ENCODE data around the gene SPEF2.

Gene SPEF2

GRCh38 chr5:35671541-35672295 is 54.1 kb downstream of the SPEF2 start:
- TF ChIP-seq GATA3 (IDR thresholded peaks at IDR 0.05; ENCODE audit: low read depth, low read length) (no peak), GATA2 (IDR thresholded peaks at IDR 0.05; ENCODE audit: low read depth, low read length) (no peak)

- TF ChIP-seq GATA2 (IDR thresholded peaks at IDR 0.05; ENCODE audit: low read depth, low read length) (no peak), GATA3 (IDR thresholded peaks at IDR 0.05; ENCODE audit: low read depth, low read length) (no peak)
Measured at GRCh38 chr5:35672995-35673394, 55.3 kb downstream of the SPEF2 start.

- no peak for TF ChIP-seq GATA3 (IDR thresholded peaks at IDR 0.05; ENCODE audit: low read depth, low read length)
Measured at GRCh38 chr5:35674049-35674448, 56.4 kb downstream of the SPEF2 start.

- no peak for TF ChIP-seq GATA2 (IDR thresholded peaks at IDR 0.05; ENCODE audit: low read depth, low read length)
- TF ChIP-seq GATA3 (IDR thresholded peaks at IDR 0.05; ENCODE audit: low read depth, low read length) = no peak
Measured at GRCh38 chr5:35675392-35675791, 57.7 kb downstream of the SPEF2 start.

- TF ChIP-seq GATA2 (IDR thresholded peaks at IDR 0.05; ENCODE audit: low read depth, low read length) (no peak), GATA3 (IDR thresholded peaks at IDR 0.05; ENCODE audit: low read depth, low read length) (no peak)
Measured at GRCh38 chr5:35677878-35678277, 60.2 kb downstream of the SPEF2 start.

GRCh38 chr5:35678661-35679060 is 61.0 kb downstream of the SPEF2 start:
- no peak for TF ChIP-seq GATA2 (IDR thresholded peaks at IDR 0.05; ENCODE audit: low read depth, low read length)
- no peak for TF ChIP-seq GATA3 (IDR thresholded peaks at IDR 0.05; ENCODE audit: low read depth, low read length)

- TF ChIP-seq GATA2 (IDR thresholded peaks at IDR 0.05; ENCODE audit: low read depth, low read length) (peak; percentile 34; the same call in 1 of the 2 replicates), GATA3 (IDR thresholded peaks at IDR 0.05; ENCODE audit: low read depth, low read length) (no peak)
Measured at GRCh38 chr5:35679357-35679756, 61.7 kb downstream of the SPEF2 start.

- TF ChIP-seq GATA2 (IDR thresholded peaks at IDR 0.05; ENCODE audit: low read depth, low read length) = no peak
- TF ChIP-seq GATA3 (IDR thresholded peaks at IDR 0.05; ENCODE audit: low read depth, low read length) = no peak
Measured at GRCh38 chr5:35681911-35682310, 64.2 kb downstream of the SPEF2 start.

GRCh38 chr5:35683466-35683865 is 65.8 kb downstream of the SPEF2 start:
- TF ChIP-seq GATA2 (IDR thresholded peaks at IDR 0.05; ENCODE audit: low read depth, low read length) (no peak), GATA3 (IDR thresholded peaks at IDR 0.05; ENCODE audit: low read depth, low read length) (no peak)

- TF ChIP-seq GATA3 (IDR thresholded peaks at IDR 0.05; ENCODE audit: low read depth, low read length) (no peak), GATA2 (IDR thresholded peaks at IDR 0.05; ENCODE audit: low read depth, low read length) (no peak)
Measured at GRCh38 chr5:35685161-35685560, 67.5 kb downstream of the SPEF2 start.

GRCh38 chr5:35687961-35688360 is 70.3 kb downstream of the SPEF2 start:
- TF ChIP-seq GATA3 (IDR thresholded peaks at IDR 0.05; ENCODE audit: low read depth, low read length) (no peak), GATA2 (IDR thresholded peaks at IDR 0.05; ENCODE audit: low read depth, low read length) (no peak)

GRCh38 chr5:35694481-35694880 is 76.8 kb downstream of the SPEF2 start:
- peak; percentile 22; the same call in 1 of the 2 replicates for TF ChIP-seq GATA2 (IDR thresholded peaks at IDR 0.05; ENCODE audit: low read depth, low read length)
- no peak for TF ChIP-seq GATA3 (IDR thresholded peaks at IDR 0.05; ENCODE audit: low read depth, low read length)

GRCh38 chr5:35698047-35698808 is 80.6 kb downstream of the SPEF2 start:
- TF ChIP-seq GATA3 (IDR thresholded peaks at IDR 0.05; ENCODE audit: low read depth, low read length) (no peak), GATA2 (IDR thresholded peaks at IDR 0.05; ENCODE audit: low read depth, low read length) (no peak)

GRCh38 chr5:35707659-35708058 is 90.0 kb downstream of the SPEF2 start:
- no peak for TF ChIP-seq GATA2 (IDR thresholded peaks at IDR 0.05; ENCODE audit: low read depth, low read length)
- no peak for TF ChIP-seq GATA3 (IDR thresholded peaks at IDR 0.05; ENCODE audit: low read depth, low read length)

- TF ChIP-seq GATA2 (IDR thresholded peaks at IDR 0.05; ENCODE audit: low read depth, low read length) = no peak
Measured at GRCh38 chr5:35709688-35710087, 92.0 kb downstream of the SPEF2 start.

Data from SH-SY5Y (cell line).